Ramos (cell line): ENCODE measurements around the gene SVBP.

ENCODE experiments used
- in situ Hi-C: fragments of 300-500 bp; cut with MboI; formaldehyde crosslinking; loops from one replicate; pipeline ENCODE4 v1.14.3; 2022; ENCODE audit warnings: low sequenced_read_pairs; ENCODE audit not compliant: unreplicated experiment

The SVBP gene

GRCh38 chr1:42844592-42845140, 27.5 kb upstream of the SVBP start:
- in situ Hi-C loops = no loop called here

GRCh38 chr1:42841440-42842147, 24.4 kb upstream of the SVBP start:
- in situ Hi-C loops = no loop called here

- in situ Hi-C loops = no loop called here
These were observed 23.8 kb upstream of the SVBP start for GRCh38 chr1:42841010-42841409.

GRCh38 chr1:42838482-42839190, 21.4 kb upstream of the SVBP start:
- in situ Hi-C loops = no loop called here

GRCh38 chr1:42837709-42838108, 20.5 kb upstream of the SVBP start:
- in situ Hi-C loops = no loop called here

GRCh38 chr1:42835422-42835821, 18.2 kb upstream of the SVBP start:
- in situ Hi-C loops = no loop called here

GRCh38 chr1:42834803-42835202, 17.6 kb upstream of the SVBP start:
- in situ Hi-C loops = no loop called here

- in situ Hi-C loops = no loop called here
These were observed 16.8 kb upstream of the SVBP start for GRCh38 chr1:42833981-42834380.

- in situ Hi-C loops = no loop called here
These were observed 15.5 kb upstream of the SVBP start for GRCh38 chr1:42832641-42833240.

- in situ Hi-C loops = no loop called here
These were observed 14.1 kb upstream of the SVBP start for GRCh38 chr1:42831273-42831672.

- in situ Hi-C loops = no loop called here
These were observed 13.4 kb upstream of the SVBP start for GRCh38 chr1:42830631-42831030.

GRCh38 chr1:42825036-42825851, 8.0 kb upstream of the SVBP start:
- in situ Hi-C loops = no loop called here

- in situ Hi-C loops = no loop called here
These were observed 7.4 kb upstream of the SVBP start for GRCh38 chr1:42824481-42825035.

- in situ Hi-C loops = no loop called here
These were observed 5.7 kb upstream of the SVBP start for GRCh38 chr1:42822800-42823392.

GRCh38 chr1:42821690-42822089, 4.5 kb upstream of the SVBP start:
- in situ Hi-C loops = no loop called here

GRCh38 chr1:42820813-42821212, 3.6 kb upstream of the SVBP start:
- in situ Hi-C loops = no loop called here

- in situ Hi-C loops = no loop called here
These were observed 779 bp upstream of the SVBP start for GRCh38 chr1:42817976-42818375.

GRCh38 chr1:42817440-42817767, 207 bp upstream of the SVBP start:
- in situ Hi-C loops = no loop called here

GRCh38 chr1:42815941-42816584, 1.1 kb downstream of the SVBP start:
- in situ Hi-C loops = no loop called here
